Natural killer cell (primary cell): ENCODE data around the gene SFTPB. TPM values are rescaled to one million over a fixed set of nuclear protein-coding genes. Genes with fewer than 3 reads are reported as not detected.
A peak's percentile ranks its signal among the peaks of the same experiment; 100 is the strongest.
"Not testable (repeated sequence)": the region's sequence is repeated elsewhere in the genome, so short reads cannot be mapped to it uniquely, and the experiment has no call there.

ENCODE experiments used
- ATAC-seq, 3 donors: fragments of 150-1000 bp in 2 of 3; fragments of 200-7000 bp in 1 of 3; cut with Tn5 transposase; 1 replicate in 1 of 3; 2 replicates in 2 of 3; pipeline ENCODE4 v1.10.0; 2021; ENCODE audit warnings: mild to moderate bottlenecking in 2 of 3, moderate library complexity in 2 of 3
- DNase-seq, 2 donors: peaks; one replicate each; pipeline versions ENCODE4 v3.0.0 to v3.0.0-alpha.2; 2013 to 2021; ENCODE audit warnings: mixed read lengths in 1 of 2
- H3K27ac ChIP-seq: one replicate; pipeline ENCODE4 v1.5.1; 2013; ENCODE audit warnings: mild to moderate bottlenecking, low read length
- H3K27me3 ChIP-seq: one replicate; pipeline ENCODE4 v1.6.1; 2013; ENCODE audit warnings: low read length; ENCODE audit not compliant: control insufficient read depth, insufficient read depth
- H3K36me3 ChIP-seq: one replicate; pipeline ENCODE4 v1.6.1; 2013; ENCODE audit warnings: low read length; ENCODE audit not compliant: control insufficient read depth, insufficient read depth
- H3K4me1 ChIP-seq: one replicate; pipeline ENCODE4 v1.6.1; 2013; ENCODE audit warnings: low read length; ENCODE audit not compliant: control insufficient read depth, insufficient read depth
- H3K4me3 ChIP-seq: one replicate; pipeline ENCODE4 v1.5.1; 2013; ENCODE audit warnings: low read length
- H3K9me3 ChIP-seq: one replicate; pipeline ENCODE4 v1.6.1; 2013; ENCODE audit warnings: low read length; ENCODE audit not compliant: control insufficient read depth, insufficient read depth
- H3K27ac Mint-ChIP-seq, 2 donors: one replicate each; pipeline ENCODE4 v1.8.0; 2022; ENCODE audit warnings: mild to moderate bottlenecking in 2 of 2, mixed read lengths in 2 of 2, moderate library complexity in 1 of 2
- H3K27me3 Mint-ChIP-seq, 2 donors: one replicate each; pipeline ENCODE4 v1.8.0; 2022; ENCODE audit warnings: low read depth in 2 of 2, mixed read lengths in 2 of 2
- H3K36me3 Mint-ChIP-seq: one replicate; pipeline ENCODE4 v1.8.0; 2022; ENCODE audit warnings: mixed read lengths
- H3K4me1 Mint-ChIP-seq, 2 donors: one replicate each; pipeline ENCODE4 v1.8.0; 2022; ENCODE audit warnings: mixed read lengths in 2 of 2
- H3K4me3 Mint-ChIP-seq: one replicate; pipeline ENCODE4 v1.8.0; 2022; ENCODE audit warnings: mild to moderate bottlenecking, moderate library complexity, mixed read lengths
- H3K9me3 Mint-ChIP-seq, 2 donors: one replicate each; pipeline ENCODE4 v1.8.0; 2022; ENCODE audit warnings: mixed read lengths in 2 of 2
- CTCF ChIP-seq: fragments of 200-600 bp; IDR thresholded peaks from one replicate; pipeline ENCODE4 v1.8.0; 2022; ENCODE audit warnings: antibody characterized with exemption
- WGBS: methylation state at CpG from one replicate; pipeline ENCODE4 v1.1.7; 2013; ENCODE audit warnings: missing lambda C conversion rate; ENCODE audit not compliant: insufficient coverage; 5-methylcytosine and 5-hydroxymethylcytosine counted together
- intact Hi-C: fragments of 100-400 bp; cut with micrococcal nuclease; formaldehyde crosslinking; loops from one replicate; pipeline ENCODE4 v1.14.2; 2022
- total RNA-seq, 4 donors: library from RNA; stranded (reverse); fragments of 120-200 nt in 1 of 4; gene quantifications; one replicate each; pipeline versions ENCODE4 v1.2.3 to v1.2.4, GENCODE V29; 2013 to 2022

SFTPB gene
- total RNA-seq, 3 donors from 2014 or later (not counting 1 experiment from before 2014, with no cell fraction given), result not detected

GRCh38 chr2:85659324-85659981, 8.5 kb downstream of the SFTPB start:
- H3K4me1 ChIP-seq, result peaks cover 15% of the 10 kb centered on the region
- H3K27me3 ChIP-seq, result no peaks in the 10 kb centered on the region
- ATAC-seq (peak; percentile 47 to 94 (median 47)), DNase-seq (no peak)
- WGBS, result 47% methylated on average over 13 of the region's 13 CpGs
- no peak overlapping the region for H3K27ac Mint-ChIP-seq
- TF ChIP-seq CTCF, result no peak
- H3K9me3 ChIP-seq, result no peaks in the 10 kb centered on the region
- no peaks in the 10 kb centered on the region for H3K36me3 Mint-ChIP-seq
- intact Hi-C loops, result no loop called here
- peaks cover 0 to 3% of the 10 kb centered on the region in 2 donors for H3K27me3 Mint-ChIP-seq
- H3K9me3 Mint-ChIP-seq, result no peaks in the 10 kb centered on the region
- H3K27ac ChIP-seq, result no peak overlapping the region
- no peak overlapping the region for H3K4me3 Mint-ChIP-seq
- peaks cover 8 to 9% of the 10 kb centered on the region in 2 donors for H3K4me1 Mint-ChIP-seq
- no peak overlapping the region for H3K4me3 ChIP-seq
- H3K36me3 ChIP-seq, result peaks cover 4% of the 10 kb centered on the region

GRCh38 chr2:85657399-85657798, 10.6 kb downstream of the SFTPB start:
- not testable (repeated sequence) for H3K27ac ChIP-seq

GRCh38 chr2:85656468-85656867, 11.5 kb downstream of the SFTPB start:
- peaks cover 0 to 3% of the 10 kb centered on the region in 2 donors for H3K27me3 Mint-ChIP-seq
- 92% methylated on average over 3 of the region's 3 CpGs for WGBS
- ATAC-seq (no peak), DNase-seq (no peak)
- intact Hi-C loops, result no loop called here
- H3K9me3 Mint-ChIP-seq, result no peaks in the 10 kb centered on the region
- Histone ChIP-seq H3K4me1 (peaks cover 15% of the 10 kb centered on the region), H3K27ac (no peak overlapping the region), H3K36me3 (peaks cover 17% of the 10 kb centered on the region), H3K4me3 (no peak overlapping the region), H3K27me3 (no peaks in the 10 kb centered on the region), H3K9me3 (no peaks in the 10 kb centered on the region)
- no peak overlapping the region for H3K4me3 Mint-ChIP-seq
- peaks cover 8 to 14% of the 10 kb centered on the region in 2 donors for H3K4me1 Mint-ChIP-seq
- no peak for TF ChIP-seq CTCF
- H3K36me3 Mint-ChIP-seq, result no peaks in the 10 kb centered on the region
- H3K27ac Mint-ChIP-seq, result no peak overlapping the region

More at GRCh38 chr2:85657399-85657798, 10.6 kb downstream of the SFTPB start:
- H3K27ac Mint-ChIP-seq, intact Hi-C loops, H3K27me3 ChIP-seq, H3K9me3 ChIP-seq, H3K27me3 Mint-ChIP-seq, DNase-seq, H3K4me3 ChIP-seq, H3K36me3 Mint-ChIP-seq, H3K36me3 ChIP-seq, H3K4me3 Mint-ChIP-seq, ATAC-seq, H3K9me3 Mint-ChIP-seq: not testable (repeated sequence)
- 100% methylated on average over 4 of the region's 4 CpGs for WGBS
- H3K4me1 Mint-ChIP-seq, result peaks cover 8 to 14% of the 10 kb centered on the region in 2 donors
- H3K4me1 ChIP-seq, result peaks cover 15% of the 10 kb centered on the region

- H3K36me3 ChIP-seq, result peaks cover 22% of the 10 kb centered on the region
- no peak overlapping the region for H3K4me3 ChIP-seq
- no peak overlapping the region for H3K27ac ChIP-seq
- no peak for ATAC-seq
- intact Hi-C loops, result no loop called here
- no peaks in the 10 kb centered on the region for H3K27me3 ChIP-seq
- Mint-ChIP-seq H3K4me3 (no peak overlapping the region), H3K27ac (no peak overlapping the region), H3K4me1 (peaks cover 8 to 14% of the 10 kb centered on the region in 2 donors), H3K36me3 (no peaks in the 10 kb centered on the region), H3K9me3 (no peaks in the 10 kb centered on the region), H3K27me3 (peaks cover 0 to 3% of the 10 kb centered on the region in 2 donors)
- 78% methylated on average over 7 of the region's 7 CpGs for WGBS
- TF ChIP-seq CTCF, result no peak
- peaks cover 15% of the 10 kb centered on the region for H3K4me1 ChIP-seq
- DNase-seq, result no peak
- no peaks in the 10 kb centered on the region for H3K9me3 ChIP-seq
Measured at GRCh38 chr2:85655961-85656417, 12.0 kb downstream of the SFTPB start.
